ENCODE measurements around the gene TMEM106B.

DNA sequence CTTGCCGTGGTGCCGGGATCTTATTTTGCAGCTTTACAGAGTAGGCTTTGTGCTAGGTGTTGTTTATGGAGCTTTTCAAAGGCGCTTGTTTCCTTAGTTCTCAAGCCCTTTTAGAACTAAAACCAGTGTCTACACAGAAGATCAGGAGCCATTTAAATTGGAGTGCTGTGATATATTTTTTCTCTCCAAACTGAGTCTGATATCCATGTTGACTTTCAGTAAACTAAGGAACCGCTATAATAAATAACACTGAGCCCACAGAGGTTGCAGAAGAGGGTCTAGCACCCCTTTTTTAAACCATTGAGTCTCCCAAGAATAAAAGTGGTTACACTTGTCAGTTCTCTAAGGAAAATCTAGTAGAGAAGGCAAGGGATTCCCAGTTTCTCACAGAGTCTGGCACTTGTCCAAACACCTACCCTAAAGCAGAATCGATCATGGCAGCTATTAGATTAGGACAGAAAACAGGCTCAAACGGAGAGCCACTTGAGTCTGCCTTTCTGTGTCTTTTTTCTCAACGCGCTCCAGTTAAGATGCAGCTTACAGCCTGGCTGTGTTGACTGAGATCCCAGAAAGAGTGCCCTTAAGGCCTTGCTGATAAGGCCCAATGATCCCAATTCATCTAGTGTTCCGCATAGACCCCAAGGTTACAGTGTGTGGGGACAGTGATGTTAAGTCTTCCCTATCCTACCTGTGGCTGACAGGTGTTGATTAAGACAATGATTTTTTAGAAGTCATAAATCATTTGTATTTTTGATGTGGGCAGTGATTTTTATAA, 804 bp downstream of the TMEM106B start:
- no peak for TF ChIP-seq POLR2AphosphoS5 (IDR thresholded peaks at IDR 0.05; ENCODE audit: low read depth)
- TF ChIP-seq, protein P1, sequence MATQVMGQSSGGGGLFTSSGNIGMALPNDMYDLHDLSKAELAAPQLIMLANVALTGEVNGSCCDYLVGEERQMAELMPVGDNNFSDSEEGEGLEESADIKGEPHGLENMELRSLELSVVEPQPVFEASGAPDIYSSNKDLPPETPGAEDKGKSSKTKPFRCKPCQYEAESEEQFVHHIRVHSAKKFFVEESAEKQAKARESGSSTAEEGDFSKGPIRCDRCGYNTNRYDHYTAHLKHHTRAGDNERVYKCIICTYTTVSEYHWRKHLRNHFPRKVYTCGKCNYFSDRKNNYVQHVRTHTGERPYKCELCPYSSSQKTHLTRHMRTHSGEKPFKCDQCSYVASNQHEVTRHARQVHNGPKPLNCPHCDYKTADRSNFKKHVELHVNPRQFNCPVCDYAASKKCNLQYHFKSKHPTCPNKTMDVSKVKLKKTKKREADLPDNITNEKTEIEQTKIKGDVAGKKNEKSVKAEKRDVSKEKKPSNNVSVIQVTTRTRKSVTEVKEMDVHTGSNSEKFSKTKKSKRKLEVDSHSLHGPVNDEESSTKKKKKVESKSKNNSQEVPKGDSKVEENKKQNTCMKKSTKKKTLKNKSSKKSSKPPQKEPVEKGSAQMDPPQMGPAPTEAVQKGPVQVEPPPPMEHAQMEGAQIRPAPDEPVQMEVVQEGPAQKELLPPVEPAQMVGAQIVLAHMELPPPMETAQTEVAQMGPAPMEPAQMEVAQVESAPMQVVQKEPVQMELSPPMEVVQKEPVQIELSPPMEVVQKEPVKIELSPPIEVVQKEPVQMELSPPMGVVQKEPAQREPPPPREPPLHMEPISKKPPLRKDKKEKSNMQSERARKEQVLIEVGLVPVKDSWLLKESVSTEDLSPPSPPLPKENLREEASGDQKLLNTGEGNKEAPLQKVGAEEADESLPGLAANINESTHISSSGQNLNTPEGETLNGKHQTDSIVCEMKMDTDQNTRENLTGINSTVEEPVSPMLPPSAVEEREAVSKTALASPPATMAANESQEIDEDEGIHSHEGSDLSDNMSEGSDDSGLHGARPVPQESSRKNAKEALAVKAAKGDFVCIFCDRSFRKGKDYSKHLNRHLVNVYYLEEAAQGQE (IDR thresholded peaks at IDR 0.05; ENCODE audit: insufficient replicate concordance, low read depth): no peak
- TF ChIP-seq, protein P2, sequence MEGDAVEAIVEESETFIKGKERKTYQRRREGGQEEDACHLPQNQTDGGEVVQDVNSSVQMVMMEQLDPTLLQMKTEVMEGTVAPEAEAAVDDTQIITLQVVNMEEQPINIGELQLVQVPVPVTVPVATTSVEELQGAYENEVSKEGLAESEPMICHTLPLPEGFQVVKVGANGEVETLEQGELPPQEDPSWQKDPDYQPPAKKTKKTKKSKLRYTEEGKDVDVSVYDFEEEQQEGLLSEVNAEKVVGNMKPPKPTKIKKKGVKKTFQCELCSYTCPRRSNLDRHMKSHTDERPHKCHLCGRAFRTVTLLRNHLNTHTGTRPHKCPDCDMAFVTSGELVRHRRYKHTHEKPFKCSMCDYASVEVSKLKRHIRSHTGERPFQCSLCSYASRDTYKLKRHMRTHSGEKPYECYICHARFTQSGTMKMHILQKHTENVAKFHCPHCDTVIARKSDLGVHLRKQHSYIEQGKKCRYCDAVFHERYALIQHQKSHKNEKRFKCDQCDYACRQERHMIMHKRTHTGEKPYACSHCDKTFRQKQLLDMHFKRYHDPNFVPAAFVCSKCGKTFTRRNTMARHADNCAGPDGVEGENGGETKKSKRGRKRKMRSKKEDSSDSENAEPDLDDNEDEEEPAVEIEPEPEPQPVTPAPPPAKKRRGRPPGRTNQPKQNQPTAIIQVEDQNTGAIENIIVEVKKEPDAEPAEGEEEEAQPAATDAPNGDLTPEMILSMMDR (IDR thresholded peaks at IDR 0.05; ENCODE audit: insufficient read depth, low read length): no peak
